KMS-11 (cell line): Measurements from ENCODE around the gene RGL2.
"Not testable (repeated sequence)": the region's sequence is repeated elsewhere in the genome, so short reads cannot be mapped to it uniquely, and the experiment has no call there.

Experiments
- H2AFZ ChIP-seq: fragments of 200-600 bp; sonication (generic); 2 replicates; pipeline ENCODE4 v1.6.1; 2016; ENCODE audit warnings: antibody characterized with exemption, mixed run types, low read depth
- H3K27ac ChIP-seq: fragments of 200-600 bp; sonication (generic); 2 replicates; pipeline ENCODE4 v1.6.1; 2016; ENCODE audit warnings: mild to moderate bottlenecking, mixed run types
- H3K27me3 ChIP-seq: fragments of 200-600 bp; sonication (generic); 2 replicates; pipeline ENCODE4 v1.6.1; 2017; ENCODE audit warnings: mild to moderate bottlenecking, low read depth, mixed run types, moderate library complexity; ENCODE audit not compliant: insufficient read depth
- H3K36me3 ChIP-seq: fragments of 200-600 bp; sonication (generic); 2 replicates; pipeline ENCODE4 v1.6.1; 2017; ENCODE audit warnings: mild to moderate bottlenecking, mixed run types; ENCODE audit not compliant: insufficient read depth
- H3K4me1 ChIP-seq: fragments of 200-600 bp; sonication (generic); 2 replicates; pipeline ENCODE4 v1.6.1; 2016; ENCODE audit warnings: mild to moderate bottlenecking, low read depth, mixed run types; ENCODE audit not compliant: poor library complexity, severe bottlenecking
- H3K4me2 ChIP-seq: fragments of 200-600 bp; sonication (generic); 2 replicates; pipeline ENCODE4 v1.7.0; 2016; ENCODE audit warnings: mild to moderate bottlenecking, mixed run types
- H3K4me3 ChIP-seq: fragments of 200-600 bp; sonication (generic); IDR thresholded peaks from 2 replicates; pipeline ENCODE4 v1.6.1; 2017; ENCODE audit warnings: low read depth, low read length, mixed read lengths; ENCODE audit not compliant: insufficient read depth
- H3K79me2 ChIP-seq: fragments of 200-600 bp; sonication (generic); 2 replicates; pipeline ENCODE4 v1.6.1; 2016; ENCODE audit warnings: low read depth, mixed run types; ENCODE audit not compliant: insufficient read depth
- H3K9ac ChIP-seq: fragments of 200-600 bp; sonication (generic); 2 replicates; pipeline ENCODE4 v1.6.1; 2016; ENCODE audit warnings: mild to moderate bottlenecking, mixed run types
- H4K20me1 ChIP-seq: fragments of 200-600 bp; sonication (generic); 2 replicates; pipeline ENCODE4 v1.6.1; 2016; ENCODE audit warnings: mild to moderate bottlenecking, mixed run types; ENCODE audit not compliant: insufficient read depth
- CTCF ChIP-seq: fragments of 200-600 bp; sonication (generic); conservative IDR thresholded peaks from 2 replicates; pipeline ENCODE4 v1.6.1; 2017; ENCODE audit warnings: low read depth, mild to moderate bottlenecking, antibody characterized with exemption, low read length, moderate library complexity, mixed read lengths

The RGL2 gene

GRCh38 chr6:33343953-33344611, 45.3 kb upstream of the RGL2 start:
- no peak for TF ChIP-seq CTCF
- Histone ChIP-seq H3K4me2 (peak overlapping the region; percentile 45), H3K79me2 (no peaks in the 10 kb centered on the region), H4K20me1 (no peaks in the 10 kb centered on the region), H3K27me3 (peaks cover 17% of the 10 kb centered on the region; the same call in 1 of the 2 replicates), H2AFZ (no peak overlapping the region), H3K9ac (no peak overlapping the region), H3K27ac (no peak overlapping the region), H3K36me3 (no peaks in the 10 kb centered on the region), H3K4me1 (peaks cover 27% of the 10 kb centered on the region), H3K4me3 (no peak overlapping the region)

- peaks cover 12% of the 10 kb centered on the region; the same call in 1 of the 2 replicates for H3K27me3 ChIP-seq
- H3K4me1 ChIP-seq = peaks cover 27% of the 10 kb centered on the region
- not testable (repeated sequence) for H3K4me3 ChIP-seq, H3K36me3 ChIP-seq, H3K27ac ChIP-seq, H4K20me1 ChIP-seq, H3K9ac ChIP-seq, H3K79me2 ChIP-seq, H2AFZ ChIP-seq
- H3K4me2 ChIP-seq = peak overlapping the region; percentile 45; the same call in 1 of the 2 replicates
Observed at GRCh38 chr6:33343606-33343952, 44.8 kb upstream of the RGL2 start.

- Histone ChIP-seq H3K27me3 (peaks cover 3% of the 10 kb centered on the region; the same call in 1 of the 2 replicates), H3K27ac (no peak overlapping the region), H3K4me2 (no peak overlapping the region), H3K36me3 (no peaks in the 10 kb centered on the region), H3K9ac (no peak overlapping the region), H3K79me2 (no peaks in the 10 kb centered on the region), H3K4me3 (no peak overlapping the region), H2AFZ (no peak overlapping the region), H3K4me1 (peaks cover 11% of the 10 kb centered on the region), H4K20me1 (no peaks in the 10 kb centered on the region)
- TF ChIP-seq CTCF = no peak
Observed at GRCh38 chr6:33339193-33339592, 40.5 kb upstream of the RGL2 start.

- H2AFZ ChIP-seq = no peak overlapping the region
- H3K4me3 ChIP-seq = no peak overlapping the region
- no peaks in the 10 kb centered on the region for H3K79me2 ChIP-seq
- H3K27ac ChIP-seq = no peak overlapping the region
- TF ChIP-seq CTCF = no peak
- peaks cover 4% of the 10 kb centered on the region for H3K4me1 ChIP-seq
- H3K4me2 ChIP-seq = no peak overlapping the region
- no peak overlapping the region for H3K9ac ChIP-seq
- no peaks in the 10 kb centered on the region for H3K36me3 ChIP-seq
- no peaks in the 10 kb centered on the region; the same call in 1 of the 2 replicates for H3K27me3 ChIP-seq
- H4K20me1 ChIP-seq = no peaks in the 10 kb centered on the region
Observed at GRCh38 chr6:33336495-33336894, 37.8 kb upstream of the RGL2 start.

GRCh38 chr6:33335916-33336315, 37.2 kb upstream of the RGL2 start:
- Histone ChIP-seq H3K27me3 (no peaks in the 10 kb centered on the region; the same call in 1 of the 2 replicates), H3K79me2 (no peaks in the 10 kb centered on the region), H3K4me2 (no peak overlapping the region), H3K36me3 (no peaks in the 10 kb centered on the region), H3K27ac (no peak overlapping the region), H4K20me1 (no peaks in the 10 kb centered on the region), H3K9ac (no peak overlapping the region), H3K4me1 (peaks cover 4% of the 10 kb centered on the region), H2AFZ (no peak overlapping the region), H3K4me3 (no peak overlapping the region)
- TF ChIP-seq CTCF = no peak
